ENCODE results near the gene KCNK2. TPM values are rescaled to one million over a fixed set of nuclear protein-coding genes. Genes with fewer than 3 reads are reported as not detected.

KCNK2 gene
- total and polyA plus RNA-seq, 2 donors = 3.3 to 5.2 TPM

GRCh38 chr1:215210167-215210566 lies 127.6 kb downstream of the KCNK2 start:
- DNase-seq (ENCODE audit: extremely low spot score) = no peak
- Histone ChIP-seq H3K4me1 (ENCODE audit: insufficient read depth) (no peaks in the 10 kb centered on the region), H3K36me3 (ENCODE audit: insufficient read depth) (no peaks in the 10 kb centered on the region), H3K27ac (ENCODE audit: low read depth) (no peak overlapping the region), H3K4me3 (ENCODE audit: low read depth, low read length) (no peak overlapping the region)

- Histone ChIP-seq H3K4me1 (ENCODE audit: insufficient read depth) (no peaks in the 10 kb centered on the region), H3K4me3 (ENCODE audit: low read depth, low read length) (no peak overlapping the region), H3K36me3 (ENCODE audit: insufficient read depth) (no peaks in the 10 kb centered on the region), H3K27ac (ENCODE audit: low read depth) (no peak overlapping the region)
- no peak for DNase-seq (ENCODE audit: extremely low spot score)
- WGBS = 72% methylated on average over 1 of the region's 1 CpG
Observed at GRCh38 chr1:215215846-215216245, 133.3 kb downstream of the KCNK2 start.

DNA sequence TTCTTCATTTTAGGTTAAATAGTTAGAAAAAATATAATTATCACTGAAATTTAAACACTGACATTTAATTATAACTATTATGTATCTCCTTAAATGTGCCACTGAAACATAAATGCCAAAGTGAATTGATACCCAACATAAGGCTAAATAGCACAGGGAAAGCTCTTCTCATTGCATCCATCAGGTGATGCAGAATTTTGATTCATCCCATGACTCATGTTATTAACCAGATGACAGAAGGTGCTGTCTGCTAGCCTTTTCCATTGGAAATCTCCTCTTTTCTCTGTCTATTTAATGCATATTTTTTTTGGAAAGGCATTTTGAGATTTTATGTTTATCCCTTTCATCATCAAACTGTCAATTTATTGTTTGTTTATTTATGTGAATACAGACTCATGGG lies 136.8 kb downstream of the KCNK2 start:
- H3K27ac ChIP-seq (ENCODE audit: low read depth) = no peak overlapping the region
- no peaks in the 10 kb centered on the region for H3K36me3 ChIP-seq (ENCODE audit: insufficient read depth)
- DNase-seq (ENCODE audit: extremely low spot score) = no peak
- H3K4me1 ChIP-seq (ENCODE audit: insufficient read depth) = no peaks in the 10 kb centered on the region
- no peak overlapping the region for H3K4me3 ChIP-seq (ENCODE audit: low read depth, low read length)

GRCh38 chr1:215220346-215220745 lies 137.8 kb downstream of the KCNK2 start:
- WGBS = 91% methylated on average over 4 of the region's 4 CpGs
- Histone ChIP-seq H3K27ac (ENCODE audit: low read depth) (no peak overlapping the region), H3K36me3 (ENCODE audit: insufficient read depth) (no peaks in the 10 kb centered on the region), H3K4me3 (ENCODE audit: low read depth, low read length) (no peak overlapping the region), H3K4me1 (ENCODE audit: insufficient read depth) (no peaks in the 10 kb centered on the region)
- no peak for DNase-seq (ENCODE audit: extremely low spot score)

DNA sequence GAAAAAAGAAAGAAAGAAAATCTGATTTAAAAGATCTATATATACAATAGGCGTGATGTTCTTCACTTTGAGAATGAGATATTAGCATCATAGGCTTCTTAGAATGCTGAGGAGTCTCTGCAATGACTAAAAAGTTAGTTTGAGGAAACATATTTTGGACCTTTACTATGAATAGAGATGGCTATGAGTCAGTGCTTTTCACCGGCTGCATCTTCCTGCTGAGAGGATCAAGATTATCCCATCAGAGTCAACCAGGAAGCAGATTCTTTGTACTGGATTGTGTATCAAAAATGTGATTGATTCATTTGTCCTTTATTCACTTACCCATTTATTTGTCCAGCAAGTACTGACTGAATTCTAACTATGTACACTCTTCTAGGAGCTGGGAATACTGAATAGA lies 144.2 kb downstream of the KCNK2 start:
- Histone ChIP-seq H3K36me3 (ENCODE audit: insufficient read depth) (no peaks in the 10 kb centered on the region), H3K4me1 (ENCODE audit: insufficient read depth) (no peaks in the 10 kb centered on the region), H3K27ac (ENCODE audit: low read depth) (no peak overlapping the region), H3K4me3 (ENCODE audit: low read depth, low read length) (no peak overlapping the region)
- 86% methylated on average over 2 of the region's 2 CpGs for WGBS
- DNase-seq (ENCODE audit: extremely low spot score) = no peak

DNA sequence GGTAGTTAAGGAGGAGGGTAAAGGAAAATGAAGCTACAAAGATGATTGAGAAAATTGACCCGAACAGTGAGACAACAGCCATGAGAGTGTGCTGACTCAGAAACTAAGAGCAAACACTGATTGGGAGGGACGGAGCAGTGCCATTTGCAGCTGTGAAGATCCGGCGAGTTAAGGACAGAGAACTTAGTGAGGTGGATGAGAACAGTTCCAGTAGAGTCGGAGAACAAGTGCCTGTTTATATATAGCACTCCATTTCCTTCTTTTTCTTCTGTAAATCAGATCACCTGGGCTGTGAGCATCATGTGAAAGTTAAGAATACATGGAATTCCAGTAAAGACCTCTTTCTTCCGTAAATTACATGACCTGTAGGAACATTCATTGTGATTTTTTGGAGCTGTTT lies 145.7 kb downstream of the KCNK2 start:
- H3K4me1 ChIP-seq (ENCODE audit: insufficient read depth) = no peaks in the 10 kb centered on the region
- no peak for DNase-seq (ENCODE audit: extremely low spot score)
- H3K4me3 ChIP-seq (ENCODE audit: low read depth, low read length) = no peak overlapping the region
- no peaks in the 10 kb centered on the region for H3K36me3 ChIP-seq (ENCODE audit: insufficient read depth)
- H3K27ac ChIP-seq (ENCODE audit: low read depth) = no peak overlapping the region
- WGBS = 85% methylated on average over 6 of the region's 6 CpGs

DNA sequence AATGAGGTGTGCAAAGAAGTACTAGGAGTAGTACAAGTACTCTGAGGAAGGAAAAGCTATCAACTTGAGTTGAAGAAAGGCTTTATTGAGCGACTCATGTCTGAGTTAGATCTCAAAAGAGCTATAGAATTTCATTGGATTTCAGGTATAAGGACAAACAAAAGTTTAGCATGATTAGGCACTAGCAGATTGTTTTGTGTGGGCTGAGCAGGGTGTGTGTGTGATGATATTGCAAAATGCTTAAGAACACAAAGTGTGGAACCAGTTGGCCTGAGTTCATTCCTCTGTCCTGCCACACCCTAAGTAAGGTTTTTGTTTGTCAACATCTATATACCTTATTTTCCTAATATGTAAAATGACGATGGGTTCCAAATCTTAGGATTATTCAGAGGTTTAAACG lies 158.9 kb downstream of the KCNK2 start:
- H3K27ac ChIP-seq (ENCODE audit: low read depth) = no peak overlapping the region
- no peak overlapping the region for H3K4me3 ChIP-seq (ENCODE audit: low read depth, low read length)
- H3K36me3 ChIP-seq (ENCODE audit: insufficient read depth) = no peaks in the 10 kb centered on the region
- WGBS = 94% methylated on average over 3 of the region's 3 CpGs
- H3K4me1 ChIP-seq (ENCODE audit: insufficient read depth) = no peaks in the 10 kb centered on the region
- DNase-seq (ENCODE audit: extremely low spot score) = no peak

DNA sequence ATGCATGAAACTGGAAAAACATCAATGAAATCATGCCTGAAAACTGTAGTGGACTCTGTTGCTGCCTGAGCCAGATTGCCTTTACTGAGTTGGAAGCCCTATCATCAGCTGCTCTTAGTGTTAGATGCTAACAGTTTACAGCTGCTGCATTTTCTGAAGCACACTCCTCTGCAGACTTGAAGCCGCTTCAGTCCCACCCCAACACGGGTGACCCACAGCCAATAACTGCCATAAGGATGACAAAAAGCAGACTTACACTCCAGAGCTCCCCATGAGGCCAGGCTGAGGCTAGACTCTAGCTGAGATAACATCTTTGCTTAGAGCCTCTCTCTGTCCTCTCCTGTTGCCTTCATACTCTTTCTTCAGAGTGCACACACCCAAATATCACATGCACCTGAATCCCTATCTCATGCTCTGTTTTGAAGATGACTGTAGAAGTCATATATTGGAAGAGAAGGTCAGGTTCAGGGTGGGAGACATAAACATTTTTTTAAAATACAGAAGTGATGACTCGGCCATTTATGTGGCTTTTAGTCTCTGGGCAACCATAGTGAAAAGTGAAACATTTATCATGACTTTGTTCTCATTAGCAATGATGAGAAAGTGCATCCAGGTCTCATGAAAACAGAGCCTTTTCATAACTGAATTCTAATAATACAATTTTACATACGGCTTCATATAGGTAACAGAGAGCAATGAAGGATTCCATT lies 161.0 kb downstream of the KCNK2 start:
- no peak for DNase-seq (ENCODE audit: extremely low spot score)
- H3K27ac ChIP-seq (ENCODE audit: low read depth) = no peak overlapping the region
- no peaks in the 10 kb centered on the region for H3K36me3 ChIP-seq (ENCODE audit: insufficient read depth)
- no peaks in the 10 kb centered on the region for H3K4me1 ChIP-seq (ENCODE audit: insufficient read depth)
- no peak overlapping the region for H3K4me3 ChIP-seq (ENCODE audit: low read depth, low read length)
- WGBS = 56% methylated on average over 4 of the region's 4 CpGs

GRCh38 chr1:215250913-215251312 lies 168.4 kb downstream of the KCNK2 start:
- Histone ChIP-seq H3K4me1 (ENCODE audit: insufficient read depth) (no peaks in the 10 kb centered on the region), H3K27ac (ENCODE audit: low read depth) (no peak overlapping the region), H3K36me3 (ENCODE audit: insufficient read depth) (no peaks in the 10 kb centered on the region), H3K4me3 (ENCODE audit: low read depth, low read length) (no peak overlapping the region)
- 95% methylated on average over 2 of the region's 2 CpGs for WGBS
- no peak for DNase-seq (ENCODE audit: extremely low spot score)

DNA sequence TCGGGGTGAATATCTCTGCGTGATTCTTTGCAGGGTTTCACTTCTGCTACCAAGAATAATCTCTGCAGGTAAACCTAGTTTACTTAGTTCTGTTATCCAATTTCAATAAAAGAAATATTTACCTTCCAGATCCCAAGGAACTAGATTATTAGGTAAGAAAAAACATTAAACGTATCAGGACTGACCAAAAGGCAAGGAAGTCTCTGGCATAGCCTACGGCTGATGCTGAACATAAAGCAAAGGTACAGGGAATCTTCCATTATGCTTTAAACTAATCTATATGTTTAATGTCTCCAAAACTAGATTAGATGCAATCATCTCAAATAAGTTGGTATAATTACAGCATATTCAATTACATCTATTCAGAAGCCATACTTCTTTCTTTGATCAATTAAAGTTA lies 168.9 kb downstream of the KCNK2 start:
- no peaks in the 10 kb centered on the region for H3K36me3 ChIP-seq (ENCODE audit: insufficient read depth)
- no peaks in the 10 kb centered on the region for H3K4me1 ChIP-seq (ENCODE audit: insufficient read depth)
- no peak for DNase-seq (ENCODE audit: extremely low spot score)
- WGBS = 89% methylated on average over 4 of the region's 4 CpGs
- no peak overlapping the region for H3K4me3 ChIP-seq (ENCODE audit: low read depth, low read length)
- H3K27ac ChIP-seq (ENCODE audit: low read depth) = no peak overlapping the region

DNA sequence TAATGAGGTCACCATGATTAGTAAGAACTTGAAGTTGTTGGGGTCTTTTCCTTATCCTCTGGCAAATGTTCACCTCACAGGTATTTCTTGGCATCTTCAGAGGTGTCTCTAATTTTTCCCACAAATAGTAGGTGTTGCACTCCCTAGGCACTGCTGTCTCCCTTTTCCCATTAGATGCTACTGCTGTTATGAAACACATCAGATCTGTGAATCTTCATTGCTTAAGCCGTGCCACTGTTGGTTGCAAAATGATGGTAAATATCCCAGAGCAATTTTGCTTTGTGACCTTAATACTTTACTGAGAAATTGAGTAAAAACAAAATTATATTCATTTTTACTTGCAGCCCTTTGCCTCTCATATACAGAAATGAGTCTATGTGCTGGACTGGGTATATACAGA lies 169.6 kb downstream of the KCNK2 start:
- no peaks in the 10 kb centered on the region for H3K36me3 ChIP-seq (ENCODE audit: insufficient read depth)
- 93% methylated on average over 1 of the region's 1 CpG for WGBS
- H3K4me1 ChIP-seq (ENCODE audit: insufficient read depth) = no peaks in the 10 kb centered on the region
- DNase-seq (ENCODE audit: extremely low spot score) = no peak
- no peak overlapping the region for H3K27ac ChIP-seq (ENCODE audit: low read depth)
- no peak overlapping the region for H3K4me3 ChIP-seq (ENCODE audit: low read depth, low read length)

GRCh38 chr1:215256936-215257679 lies 174.6 kb downstream of the KCNK2 start:
- H3K4me1 ChIP-seq (ENCODE audit: insufficient read depth) = no peaks in the 10 kb centered on the region
- no peak overlapping the region for H3K27ac ChIP-seq (ENCODE audit: low read depth)
- WGBS = 82% methylated on average over 3 of the region's 3 CpGs
- no peak overlapping the region for H3K4me3 ChIP-seq (ENCODE audit: low read depth, low read length)
- DNase-seq (ENCODE audit: extremely low spot score) = no peak
- H3K36me3 ChIP-seq (ENCODE audit: insufficient read depth) = no peaks in the 10 kb centered on the region

GRCh38 chr1:215260711-215261110 lies 178.2 kb downstream of the KCNK2 start:
- DNase-seq (ENCODE audit: extremely low spot score) = no peak
- 91% methylated on average over 5 of the region's 5 CpGs for WGBS
- Histone ChIP-seq H3K27ac (ENCODE audit: low read depth) (no peak overlapping the region), H3K4me1 (ENCODE audit: insufficient read depth) (no peaks in the 10 kb centered on the region), H3K36me3 (ENCODE audit: insufficient read depth) (no peaks in the 10 kb centered on the region), H3K4me3 (ENCODE audit: low read depth, low read length) (no peak overlapping the region)

- H3K36me3 ChIP-seq (ENCODE audit: insufficient read depth) = no peaks in the 10 kb centered on the region
- DNase-seq (ENCODE audit: extremely low spot score) = no peak
- no peak overlapping the region for H3K27ac ChIP-seq (ENCODE audit: low read depth)
- H3K4me1 ChIP-seq (ENCODE audit: insufficient read depth) = no peaks in the 10 kb centered on the region
- no peak overlapping the region for H3K4me3 ChIP-seq (ENCODE audit: low read depth, low read length)
- WGBS = 92% methylated on average over 1 of the region's 1 CpG
Observed at GRCh38 chr1:215262106-215262505, 179.6 kb downstream of the KCNK2 start.
